Activated naive CD4-positive, alpha-beta T cell treated with anti-CD3 and anti-CD28 coated beads, Interleukin-2, amount 50 U/mL, for 72 hours (primary cell): ENCODE results near the gene KLF4. TPM values are rescaled to one million over a fixed set of nuclear protein-coding genes. Genes with fewer than 3 reads are reported as not detected.
A peak's percentile ranks its signal among the peaks of the same experiment; 100 is the strongest.
"Not testable (repeated sequence)": the region's sequence is repeated elsewhere in the genome, so short reads cannot be mapped to it uniquely, and the experiment has no call there.

Experiments used
- ATAC-seq, 2 donors: fragments of 150-1000 bp; cut with Tn5 transposase; 2 replicates each; pipeline ENCODE4 v1.10.0; 2021; ENCODE audit warnings: mild to moderate bottlenecking in 2 of 2, moderate library complexity in 2 of 2
- DNase-seq, 2 donors: peaks; one replicate each; pipeline ENCODE4 v3.0.0; 2021 to 2022; ENCODE audit warnings: low spot score in 2 of 2
- H3K27ac Mint-ChIP-seq, 2 donors: one replicate each; pipeline ENCODE4 v1.8.0; 2022; ENCODE audit warnings: mild to moderate bottlenecking in 2 of 2, mixed read lengths in 2 of 2
- H3K36me3 Mint-ChIP-seq, 2 donors: one replicate each; pipeline ENCODE4 v1.8.0; 2022; ENCODE audit warnings: mixed read lengths in 2 of 2
- H3K9me3 Mint-ChIP-seq, 2 donors: one replicate each; pipeline ENCODE4 v1.8.0; 2022; ENCODE audit warnings: mixed read lengths in 2 of 2
- total RNA-seq, 2 donors: library from RNA; stranded (reverse); gene quantifications; one replicate each; pipeline ENCODE4 v1.2.3, GENCODE V29; 2022

Gene KLF4
- total RNA-seq: 1 to 10 TPM in 1 of 2 donors, not detected in 1; 1.8 TPM

GRCh38 chr9:107489687-107490605 is at the start of gene KLF4:
TSS of gene KLF4 (minus strand) at chr9:107489769. CDS start at chr9:107489172, 597 bp downstream.
- H3K9me3 Mint-ChIP-seq: no peaks in the 10 kb centered on the region
- peak; percentile 64 to 87 for ATAC-seq
- no peak within 1 kb of the TSS for H3K27ac Mint-ChIP-seq

GRCh38 chr9:107536462-107536861 is 46.9 kb upstream of the KLF4 start:
- Mint-ChIP-seq H3K9me3 (no peaks in the 10 kb centered on the region), H3K27ac (no peak overlapping the region), H3K36me3 (no peaks in the 10 kb centered on the region)
- DNase-seq (no peak), ATAC-seq (no peak)

More at GRCh38 chr9:107489687-107490605, at the start of gene KLF4:
- peaks cover 12 to 17% of the 10 kb centered on the region in 2 donors for H3K36me3 Mint-ChIP-seq
- peak in 1 of 2 donors; percentile 63 for DNase-seq

- Mint-ChIP-seq H3K27ac (no peak overlapping the region), H3K36me3 (no peaks in the 10 kb centered on the region), H3K9me3 (no peaks in the 10 kb centered on the region)
- DNase-seq (no peak), ATAC-seq (no peak)
Measured at GRCh38 chr9:107534510-107535078, 45.0 kb upstream of the KLF4 start.

DNA sequence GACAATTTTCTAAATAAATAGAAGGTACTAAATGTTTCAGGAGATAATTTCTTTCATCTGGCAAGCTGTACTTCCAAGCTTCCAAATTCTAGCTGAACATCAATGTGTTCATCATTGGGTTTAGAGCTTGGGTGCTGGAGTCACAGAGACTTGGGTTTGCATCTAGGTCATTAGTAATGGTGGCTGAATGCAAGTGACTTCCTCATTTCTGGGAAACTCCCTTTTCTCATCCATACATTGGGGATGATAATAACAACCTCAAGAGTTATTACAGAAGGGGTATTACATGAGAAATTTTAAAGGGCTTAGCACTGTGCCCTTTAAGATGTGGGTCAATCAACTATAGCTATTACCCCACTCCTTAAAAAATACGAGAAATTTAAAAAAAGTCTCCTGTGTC is 41.1 kb upstream of the KLF4 start:
- H3K27ac Mint-ChIP-seq: no peak overlapping the region
- peaks cover 3 to 4% of the 10 kb centered on the region in 2 donors for H3K9me3 Mint-ChIP-seq
- ATAC-seq (no peak), DNase-seq (no peak)
- no peaks in the 10 kb centered on the region for H3K36me3 Mint-ChIP-seq

DNA sequence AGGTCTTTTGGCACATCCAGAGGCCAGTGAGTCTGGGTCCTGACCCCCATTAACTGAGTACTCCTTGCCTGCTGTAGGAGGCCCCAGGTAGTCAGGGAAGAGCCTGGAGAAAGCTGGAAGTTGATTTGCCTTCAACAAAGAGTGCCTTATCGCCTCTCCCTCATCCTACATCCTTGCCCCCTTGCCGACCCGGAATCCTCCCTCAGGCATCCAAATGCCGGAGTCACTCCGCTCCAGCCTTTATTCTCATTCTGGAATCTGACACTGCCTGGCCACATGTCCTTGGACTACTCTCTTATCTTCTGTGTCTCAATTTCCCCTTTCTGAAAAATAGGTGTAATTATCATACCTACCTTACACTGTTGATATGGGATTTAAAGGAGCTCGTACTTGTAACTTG is 39.1 kb upstream of the KLF4 start:
- Mint-ChIP-seq H3K9me3 (peaks cover 3 to 4% of the 10 kb centered on the region in 2 donors), H3K36me3 (no peaks in the 10 kb centered on the region), H3K27ac (no peak overlapping the region)
- ATAC-seq (no peak), DNase-seq (no peak)

DNA sequence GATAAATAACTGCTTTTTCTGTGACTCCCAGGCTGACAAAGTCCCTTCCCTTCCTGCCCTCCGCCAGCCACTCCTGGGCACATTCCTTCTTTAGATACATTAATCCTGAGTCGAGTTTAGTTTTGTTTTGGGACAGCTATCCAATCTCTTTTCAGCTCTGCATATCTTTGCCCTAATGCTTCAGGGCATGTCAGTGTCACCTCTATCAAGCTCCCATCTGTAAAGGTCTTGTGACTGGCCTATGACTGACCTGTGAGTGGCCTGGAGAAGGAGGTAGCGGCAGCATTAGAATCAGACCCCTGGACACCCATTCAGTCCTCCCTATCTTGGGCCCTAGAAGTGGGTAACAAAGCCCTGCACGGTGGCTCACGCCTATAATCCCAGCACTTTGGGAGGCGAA is 34.0 kb upstream of the KLF4 start:
- peaks cover 3 to 12% of the 10 kb centered on the region in 2 donors for H3K9me3 Mint-ChIP-seq
- H3K36me3 Mint-ChIP-seq: peaks cover 0 to 7% of the 10 kb centered on the region in 2 donors
- H3K27ac Mint-ChIP-seq: no peak overlapping the region
- DNase-seq (no peak), ATAC-seq (no peak)

DNA sequence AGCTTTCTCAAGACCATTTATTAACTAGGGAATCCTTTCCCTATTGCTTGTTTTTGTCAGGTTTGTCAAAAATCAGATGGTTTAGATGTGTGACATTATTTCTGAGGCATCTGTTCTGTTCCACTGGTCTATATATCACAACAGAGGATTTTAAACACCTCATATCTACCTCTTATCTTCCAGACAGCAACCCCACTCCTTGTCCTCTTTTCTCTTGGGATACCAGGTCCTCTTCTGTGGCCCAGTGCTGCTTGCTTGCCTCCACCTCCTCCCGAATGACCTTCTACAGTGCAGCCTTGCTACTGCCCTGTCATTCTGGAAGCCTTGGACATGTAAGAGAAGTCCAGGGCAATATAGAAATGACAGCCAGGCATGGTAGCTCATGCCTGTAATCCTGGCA is 30.6 kb upstream of the KLF4 start:
- Mint-ChIP-seq H3K36me3 (peaks cover 0 to 7% of the 10 kb centered on the region in 2 donors), H3K9me3 (peaks cover 5 to 13% of the 10 kb centered on the region in 2 donors), H3K27ac (no peak overlapping the region)
- ATAC-seq (no peak), DNase-seq (no peak)

- ATAC-seq (no peak), DNase-seq (no peak)
- no peak overlapping the region for H3K27ac Mint-ChIP-seq
- H3K9me3 Mint-ChIP-seq: peaks cover 5 to 13% of the 10 kb centered on the region in 2 donors
- H3K36me3 Mint-ChIP-seq: peaks cover 0 to 7% of the 10 kb centered on the region in 2 donors
Measured at GRCh38 chr9:107518037-107518807, 28.7 kb upstream of the KLF4 start.

- ATAC-seq (no peak), DNase-seq (no peak)
- H3K9me3 Mint-ChIP-seq: peaks cover 5 to 6% of the 10 kb centered on the region in 2 donors
- no peak overlapping the region for H3K27ac Mint-ChIP-seq
- H3K36me3 Mint-ChIP-seq: no peaks in the 10 kb centered on the region
Measured at GRCh38 chr9:107513464-107514100, 24.0 kb upstream of the KLF4 start.

DNA sequence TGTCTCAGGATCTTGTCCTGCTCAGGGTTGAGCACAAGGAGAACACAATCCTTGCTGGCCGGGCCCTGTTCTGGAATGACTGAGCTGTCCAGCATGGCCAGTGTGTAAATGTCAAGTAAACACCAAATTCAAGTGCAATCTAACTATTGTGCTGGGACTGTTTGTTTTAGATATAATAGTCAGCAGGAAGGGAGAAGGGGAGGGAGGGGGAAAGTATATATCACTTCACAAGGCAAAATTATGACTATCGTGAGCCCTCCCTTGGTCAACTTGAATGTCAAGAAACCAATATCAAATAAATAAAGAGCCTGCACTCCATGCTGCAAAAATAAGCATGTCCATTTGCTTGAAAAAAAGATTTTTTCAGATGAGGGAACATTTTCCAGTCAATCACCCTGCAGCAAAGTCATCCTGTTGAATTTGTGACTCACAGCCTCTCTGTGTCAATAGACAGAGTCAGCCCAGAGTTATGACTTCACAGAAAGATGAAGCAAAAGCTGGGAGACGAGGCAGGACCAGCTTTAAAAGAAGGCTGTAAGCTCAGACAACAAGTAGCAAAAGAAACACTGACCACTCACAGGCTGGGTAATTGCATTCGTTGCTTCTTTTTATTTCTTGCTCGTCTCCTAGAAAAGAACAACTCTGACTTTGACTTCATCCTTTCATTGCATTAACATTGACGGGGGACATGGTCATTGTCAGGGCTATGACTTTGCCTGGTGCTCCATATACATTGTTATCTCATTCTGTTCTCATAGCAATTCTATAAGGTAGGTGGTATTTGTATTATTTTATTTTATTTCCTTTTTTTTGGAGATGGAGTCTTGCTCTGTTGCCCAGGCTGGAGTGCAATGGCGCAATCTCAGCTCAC is 15.3 kb upstream of the KLF4 start:
- H3K36me3 Mint-ChIP-seq: no peaks in the 10 kb centered on the region
- no peak for DNase-seq
- H3K27ac Mint-ChIP-seq: no peak overlapping the region
- no peaks in the 10 kb centered on the region for H3K9me3 Mint-ChIP-seq
- ATAC-seq: no peak

DNA sequence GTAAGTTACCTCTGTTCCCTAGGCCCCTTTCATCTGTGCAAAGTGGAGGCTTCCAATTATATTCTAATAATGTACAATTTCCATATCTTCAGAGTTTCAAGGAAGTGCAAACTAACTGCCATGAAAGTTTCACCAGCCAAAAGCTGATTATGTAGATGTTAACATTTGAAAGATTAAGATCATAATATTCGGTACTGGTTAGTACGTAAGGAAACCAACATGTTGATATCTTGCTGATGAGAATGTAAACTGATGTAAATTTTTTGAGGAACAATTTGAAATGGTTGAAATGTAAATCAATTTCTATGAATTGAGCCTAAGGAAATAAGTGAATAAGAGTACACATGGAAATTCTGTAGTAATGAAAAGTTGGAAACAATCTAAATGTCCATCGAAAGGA is 12.9 kb upstream of the KLF4 start:
- ATAC-seq: no peak
- no peak overlapping the region for H3K27ac Mint-ChIP-seq
- no peak for DNase-seq
- H3K9me3 Mint-ChIP-seq: no peaks in the 10 kb centered on the region
- no peaks in the 10 kb centered on the region for H3K36me3 Mint-ChIP-seq

GRCh38 chr9:107500421-107501200 is 11.0 kb upstream of the KLF4 start:
- not testable (repeated sequence) for H3K27ac Mint-ChIP-seq

DNA sequence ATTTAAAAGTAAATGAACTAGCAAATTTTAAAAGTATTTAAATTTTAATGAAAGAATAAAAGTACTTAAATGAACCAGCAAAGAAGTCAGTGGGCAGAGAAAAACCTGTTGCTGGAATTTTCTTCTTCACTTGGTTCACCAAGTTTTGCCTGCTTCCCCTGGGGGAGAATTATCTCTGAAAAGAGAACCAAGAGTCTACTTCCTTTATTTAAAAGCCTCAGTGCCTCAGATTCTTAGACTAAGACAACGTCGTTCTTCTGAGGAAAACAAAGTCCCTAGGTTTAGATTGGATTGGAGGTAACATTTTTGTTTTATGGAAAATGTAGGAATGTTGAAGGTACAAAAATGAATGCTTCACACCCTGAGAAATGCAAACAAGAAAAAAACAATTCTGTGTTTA is 7.4 kb upstream of the KLF4 start:
- Mint-ChIP-seq H3K9me3 (no peaks in the 10 kb centered on the region), H3K27ac (no peak overlapping the region), H3K36me3 (peaks cover 4 to 5% of the 10 kb centered on the region in 2 donors)
- ATAC-seq (no peak), DNase-seq (no peak)

More at GRCh38 chr9:107500421-107501200, 11.0 kb upstream of the KLF4 start:
- not testable (repeated sequence) for H3K9me3 Mint-ChIP-seq, DNase-seq, H3K36me3 Mint-ChIP-seq, ATAC-seq

GRCh38 chr9:107492381-107492970 is 2.9 kb upstream of the KLF4 start:
- Mint-ChIP-seq H3K27ac (no peak overlapping the region), H3K9me3 (no peaks in the 10 kb centered on the region), H3K36me3 (peaks cover 12 to 17% of the 10 kb centered on the region in 2 donors)
- no peak for DNase-seq
- no peak for ATAC-seq
